Stimulated activated CD8-positive, alpha-beta memory T cell treated with anti-CD3 and anti-CD28 coated beads, Interleukin-15, amount 100 ng/mL, for 48 hours (primary cell): Measurements from ENCODE around the gene LAGE3.

Source experiments
- DNase-seq, 2 donors: peaks; one replicate each; pipeline ENCODE4 v3.0.0-alpha.2; 2020; ENCODE audit warnings: low read depth in 2 of 2

LAGE3 gene

DNA sequence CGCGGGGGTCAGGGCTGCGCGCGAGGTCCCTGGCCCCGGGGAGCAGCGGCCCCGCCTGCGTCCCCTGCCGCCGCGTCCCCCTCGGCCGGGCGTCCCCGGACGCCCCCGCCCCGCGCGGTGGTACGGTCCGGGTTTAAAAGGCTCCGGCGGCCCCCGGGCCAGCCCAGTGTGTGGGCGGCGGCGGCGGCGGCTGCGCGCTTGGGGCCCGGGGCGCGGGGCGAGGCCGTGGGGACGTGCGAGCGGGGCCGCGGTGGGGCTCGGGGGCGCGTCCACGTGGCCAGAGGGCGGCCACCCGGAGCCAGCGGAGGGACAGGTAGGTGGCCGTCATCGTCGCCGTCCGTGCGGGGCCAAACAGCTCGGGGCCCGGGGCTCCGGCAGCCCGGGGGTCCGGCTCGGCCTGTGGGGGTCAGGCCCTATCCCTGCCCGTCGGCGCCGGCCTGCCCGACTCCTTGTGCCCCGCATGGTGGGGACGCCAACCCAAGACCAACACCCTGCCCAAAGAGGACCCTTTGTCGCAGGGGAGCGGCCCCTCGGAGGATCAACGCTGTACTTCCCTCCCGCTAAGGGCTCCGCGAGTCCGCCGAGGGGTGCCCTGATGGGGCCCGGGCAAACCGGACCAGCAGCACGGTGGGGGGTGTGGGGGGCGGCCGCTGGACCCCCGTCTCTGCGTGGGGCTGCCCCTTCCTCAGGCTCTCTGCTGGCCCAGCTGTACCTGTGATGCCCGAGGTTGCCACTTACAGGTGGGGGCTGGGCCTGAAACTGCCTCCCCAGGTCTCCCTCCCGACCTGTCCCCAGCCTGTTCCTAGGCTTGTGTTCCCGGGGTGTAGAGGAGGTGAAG is 20.7 kb downstream of the LAGE3 start, which contains the start of gene PLXNA3:
Gene PLXNA3 (plus strand): TSS at position 166 of the 838 bp plus-strand sequence. CDS start 1,903 bp downstream, outside the sequence.
- peak; percentile 37 to 39 for DNase-seq

DNA sequence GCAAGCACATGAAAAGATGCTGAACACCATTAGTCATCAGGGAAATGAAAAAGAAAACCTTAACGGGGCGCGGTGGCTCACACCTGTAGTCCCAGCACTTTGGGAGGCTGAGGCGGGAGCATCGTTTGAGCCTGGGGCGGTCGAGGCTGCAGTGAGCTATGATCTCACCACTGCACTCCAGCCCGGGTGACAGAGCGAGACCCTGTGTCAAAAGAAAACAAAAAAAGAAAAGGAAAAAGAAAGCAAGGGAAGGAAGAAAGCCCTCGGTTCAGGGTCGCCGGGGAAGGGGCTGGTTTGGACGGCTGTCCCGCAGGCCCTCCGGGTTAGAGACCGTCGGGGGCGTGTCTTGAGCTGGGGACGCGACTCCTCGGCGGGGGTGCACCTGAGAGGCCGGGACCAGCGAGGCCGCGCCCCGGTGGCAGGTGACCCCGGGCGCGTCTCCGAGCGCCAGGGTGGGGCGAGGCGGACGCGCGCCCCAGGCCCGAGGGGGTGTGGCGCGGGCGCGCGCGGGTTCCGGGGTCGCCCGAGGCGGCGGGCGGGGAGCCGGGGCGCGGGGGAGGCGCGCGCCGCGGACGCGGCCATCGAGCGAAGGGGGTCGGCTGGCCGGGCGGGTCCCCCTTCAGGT is 21.5 kb downstream of the LAGE3 start:
- peak in 1 of 2 donors; percentile 42 for DNase-seq

DNA sequence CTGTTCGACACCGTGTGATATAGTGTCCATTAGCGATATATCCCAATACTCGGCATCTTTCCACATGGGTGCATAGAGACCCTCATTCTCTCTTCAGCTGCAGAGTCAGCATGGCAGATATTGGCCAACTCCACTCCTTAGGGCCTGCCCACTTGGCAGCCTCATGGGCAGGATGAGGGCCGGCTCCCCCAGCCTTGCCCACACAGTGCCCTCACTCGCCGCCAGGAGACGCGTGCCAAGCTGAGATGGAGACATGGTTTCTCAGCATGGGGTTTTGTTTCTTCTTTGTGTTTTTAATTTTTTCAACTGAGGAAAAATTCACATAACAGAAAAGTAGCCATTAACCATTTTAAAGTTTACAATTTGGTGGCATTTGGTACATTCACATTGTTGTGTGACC is 26.3 kb downstream of the LAGE3 start:
- DNase-seq = no peak

DNA sequence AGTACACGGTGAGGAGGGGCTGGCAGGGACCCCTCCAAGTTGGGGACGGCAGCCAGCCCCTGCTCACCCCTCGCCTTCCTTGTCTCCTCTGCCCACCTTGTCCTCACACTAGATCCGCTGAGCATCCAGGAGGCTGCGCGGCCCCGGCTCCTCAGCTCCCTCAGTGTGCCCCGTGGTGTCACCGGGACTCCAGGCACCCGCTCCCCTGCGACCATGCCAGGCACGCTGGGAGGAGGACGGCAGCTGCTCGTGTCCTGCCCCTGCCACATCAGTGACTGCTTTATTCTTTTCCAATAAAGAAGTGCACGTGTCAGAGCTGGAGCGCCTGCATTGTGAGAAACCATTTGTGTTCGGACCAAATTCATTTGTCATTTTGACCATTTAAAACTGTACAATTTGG is 28.8 kb downstream of the LAGE3 start:
- DNase-seq = no peak

DNA sequence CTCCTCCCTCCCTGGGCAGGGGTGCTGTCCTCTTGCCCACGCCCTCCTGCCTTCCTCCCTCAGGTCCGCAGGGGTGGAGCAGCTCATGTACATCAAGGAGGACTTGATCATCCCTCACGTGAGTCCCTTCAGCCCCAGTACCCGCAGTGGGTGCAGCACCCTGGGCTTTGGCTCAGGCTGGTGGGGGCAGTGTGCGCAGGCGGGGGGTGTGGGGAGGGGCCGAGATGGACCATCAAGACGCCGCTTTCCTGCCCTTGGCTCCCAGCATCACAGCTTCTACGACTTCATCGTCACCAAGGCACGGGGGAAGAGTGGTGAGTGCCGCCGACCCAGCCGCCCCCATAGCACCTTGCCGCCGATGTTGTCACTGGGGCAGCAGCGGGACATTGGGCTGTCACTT is 29.5 kb downstream of the LAGE3 start:
- DNase-seq = no peak

DNA sequence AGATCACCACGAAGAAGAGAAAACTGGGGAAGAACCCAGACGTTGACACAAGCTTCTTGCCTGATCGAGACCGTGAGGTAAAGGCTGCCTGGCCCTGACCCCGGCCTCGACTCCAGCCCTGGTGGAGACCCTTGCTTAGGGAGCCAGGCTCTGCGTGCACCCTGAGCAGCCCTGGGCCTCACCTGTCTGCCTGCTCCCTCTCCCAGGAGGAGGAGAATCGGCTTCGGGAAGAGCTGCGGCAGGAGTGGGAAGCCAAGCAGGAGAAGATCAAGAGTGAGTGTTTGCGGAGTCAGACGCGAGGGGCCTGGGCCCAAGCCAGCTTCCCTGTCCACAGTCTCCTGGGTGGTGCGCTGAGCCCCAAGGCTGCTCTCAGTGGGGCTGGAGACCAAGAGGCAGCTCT is 30.6 kb downstream of the LAGE3 start:
- no peak for DNase-seq

DNA sequence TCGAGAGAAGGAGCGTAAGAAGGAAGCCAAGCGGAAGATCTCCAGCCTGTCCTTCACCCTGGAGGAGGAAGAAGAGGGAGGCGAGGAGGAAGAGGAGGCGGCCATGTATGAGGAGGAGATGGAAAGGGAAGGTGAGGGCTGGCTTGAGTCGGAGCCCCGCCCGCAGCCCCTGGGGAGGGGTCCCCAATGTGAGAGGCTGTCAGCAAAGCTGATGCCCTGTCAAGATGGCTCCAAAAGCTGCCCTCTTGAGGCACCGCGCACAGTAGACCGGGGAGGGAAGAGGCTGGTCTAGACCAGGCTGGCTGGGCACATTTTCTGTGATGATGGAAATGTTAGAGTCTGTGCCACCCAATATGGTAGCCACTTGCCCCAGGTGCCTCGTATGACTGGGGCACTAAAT is 32.7 kb downstream of the LAGE3 start:
- DNase-seq = no peak

DNA sequence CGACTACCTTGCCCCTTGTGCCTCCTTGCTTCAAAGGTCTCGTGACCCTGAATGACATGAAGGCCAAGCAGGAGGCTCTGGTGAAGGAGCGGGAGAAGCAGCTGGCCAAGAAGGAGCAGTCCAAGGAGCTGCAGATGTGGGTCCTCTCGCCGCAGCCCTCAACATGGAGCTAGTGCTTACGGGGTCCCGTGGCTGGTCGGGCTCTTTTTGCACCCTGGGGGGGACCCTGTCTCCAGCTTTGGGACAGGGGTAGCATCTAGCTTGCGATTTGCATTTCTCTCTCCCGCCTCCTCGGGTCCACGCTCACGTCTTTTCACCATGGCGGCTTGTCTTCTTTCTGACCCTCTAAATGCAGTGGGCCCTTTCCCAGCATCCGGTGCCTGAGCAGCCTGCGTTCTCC is 33.3 kb downstream of the LAGE3 start:
- DNase-seq = no peak

DNA sequence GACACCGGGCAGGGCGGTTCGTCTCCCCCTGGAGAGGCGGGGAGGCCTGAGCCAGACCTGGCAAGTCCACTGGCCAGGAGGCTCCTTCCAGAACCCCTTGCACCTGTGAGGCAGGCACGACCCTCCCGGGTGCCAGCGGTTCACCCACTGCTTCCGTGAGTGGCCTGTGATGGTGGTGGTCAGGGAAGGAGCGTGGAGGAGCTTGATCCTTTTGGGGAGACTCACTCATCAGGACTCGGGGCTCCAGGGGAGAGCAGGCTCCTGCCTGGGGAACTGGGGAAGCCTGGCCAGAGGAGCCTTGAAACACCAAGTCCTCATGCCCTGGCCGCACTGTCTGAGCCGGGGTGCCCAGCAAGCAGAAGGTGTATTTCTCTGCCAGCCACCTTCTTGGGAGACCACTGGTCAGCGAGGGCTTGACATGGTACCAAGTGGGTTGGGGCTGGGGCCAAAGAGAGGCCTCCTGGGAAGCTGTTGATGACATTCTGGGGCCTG is 34.3 kb downstream of the LAGE3 start:
- DNase-seq = no peak

DNA sequence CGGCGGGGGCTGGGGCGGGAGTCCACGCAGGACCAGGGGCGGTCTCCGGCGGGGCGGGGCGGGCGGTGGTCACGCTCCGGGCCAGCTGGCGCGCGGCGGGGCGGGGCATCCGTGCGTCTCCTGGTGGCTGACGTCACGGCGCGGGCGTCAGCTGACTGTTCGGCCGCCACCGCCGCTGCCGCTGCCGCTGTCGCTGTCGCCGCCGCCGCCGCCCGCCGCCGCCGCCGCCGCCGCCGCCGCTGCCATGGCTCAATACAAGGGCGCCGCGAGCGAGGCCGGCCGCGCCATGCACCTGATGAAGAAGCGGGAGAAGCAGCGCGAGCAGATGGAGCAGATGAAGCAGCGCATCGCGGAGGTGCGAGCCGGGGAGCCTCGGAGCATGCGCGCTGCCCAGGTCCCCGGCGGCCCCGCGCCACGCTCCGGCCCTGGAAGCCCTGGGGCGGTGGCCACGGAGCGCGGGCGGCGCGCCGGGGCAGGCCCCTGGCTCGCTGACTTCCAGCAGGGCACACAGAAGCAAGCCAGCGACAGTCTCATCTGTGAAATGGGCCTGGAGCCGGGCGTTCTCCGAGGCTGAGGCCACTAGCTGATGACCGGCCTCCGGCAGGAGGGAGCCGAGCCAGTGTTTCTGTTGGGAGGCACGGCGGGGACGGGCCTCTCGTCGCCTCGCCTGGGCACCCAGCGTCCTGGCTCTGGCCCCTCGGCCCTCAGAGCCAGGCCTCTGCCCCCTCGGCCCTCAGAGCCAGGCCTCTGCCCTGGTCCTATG is 34.9 kb downstream of the LAGE3 start, which contains the start of gene FAM50A:
Gene FAM50A (plus strand): TSS at position 150 of the 763 bp plus-strand sequence. CDS start 95 bp downstream, at position 245.
- DNase-seq = peak; percentile 56 to 66

DNA sequence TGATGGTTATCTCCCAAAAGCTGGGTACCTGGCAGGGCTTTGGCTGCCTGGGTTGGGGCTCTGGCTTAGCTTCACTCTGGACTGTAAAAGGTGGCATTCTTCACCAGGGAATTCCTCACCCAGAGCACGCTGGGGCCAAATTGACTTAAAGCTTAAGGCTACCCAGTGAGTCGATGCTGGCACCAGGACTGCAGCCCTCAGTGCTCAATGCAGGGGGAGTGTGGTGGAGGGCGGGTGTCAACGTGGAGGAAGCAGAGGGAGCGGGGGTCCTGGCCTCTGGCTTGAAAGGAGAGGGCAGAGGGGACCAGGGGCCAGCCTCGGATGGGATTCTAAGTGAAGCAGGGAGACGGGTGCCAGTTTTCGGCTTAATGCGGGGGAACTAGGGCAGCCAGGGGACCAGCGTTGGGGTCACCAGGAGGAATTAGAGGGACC is 35.6 kb downstream of the LAGE3 start:
- no peak for DNase-seq

DNA sequence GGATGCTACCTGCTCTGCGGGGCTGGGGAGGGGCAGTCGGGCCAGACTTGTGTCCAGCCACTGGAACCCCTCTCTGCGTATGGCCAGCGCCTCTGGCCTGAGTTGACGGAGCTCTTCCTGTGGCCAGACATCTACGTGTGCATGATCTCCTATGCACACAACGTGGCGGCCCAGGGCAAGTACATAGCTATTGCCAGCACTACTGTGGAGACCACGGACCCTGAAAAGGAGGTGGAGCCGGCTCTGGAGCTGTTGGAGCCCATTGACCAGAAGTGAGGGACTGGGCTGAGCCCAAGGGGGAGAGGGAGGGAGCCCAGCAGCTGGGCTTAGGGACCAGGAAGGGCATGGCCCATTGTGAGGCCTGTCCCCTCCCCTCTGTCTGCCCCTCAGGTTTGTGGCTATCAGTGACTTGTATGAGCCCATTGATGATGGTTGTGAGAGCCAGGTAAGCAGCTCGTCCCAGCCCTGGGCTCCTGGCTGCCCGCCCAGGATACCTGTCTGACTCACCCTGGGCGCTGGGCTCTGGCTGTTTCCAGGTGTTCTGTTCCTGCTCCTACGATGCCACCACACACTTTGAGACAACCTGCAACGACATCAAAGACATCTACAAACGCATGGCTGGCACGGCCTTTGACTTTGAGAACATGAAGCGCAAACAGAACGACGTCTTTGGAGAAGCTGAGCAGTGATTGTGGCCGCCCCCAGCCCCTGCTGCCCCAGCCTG is 36.9 kb downstream of the LAGE3 start:
- no peak for DNase-seq

DNA sequence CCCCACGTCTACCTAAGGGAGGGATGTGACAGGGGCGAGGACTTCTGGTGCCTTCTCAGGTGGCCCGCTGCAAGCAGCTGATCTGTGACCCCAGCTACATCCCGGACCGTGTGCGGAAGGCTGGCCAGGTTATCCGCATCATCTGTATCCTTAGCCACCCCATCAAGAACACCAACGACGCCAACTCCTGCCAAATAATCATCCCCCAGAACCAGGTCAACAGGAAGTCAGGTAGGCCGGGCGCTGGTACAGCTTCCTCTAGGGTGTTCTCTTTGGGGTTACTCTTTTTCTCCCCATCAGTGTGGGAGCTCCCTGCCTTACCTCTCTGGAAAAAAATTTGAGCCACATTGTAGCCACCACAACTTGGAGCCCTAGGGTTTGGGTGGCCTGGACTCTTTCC is 37.5 kb downstream of the LAGE3 start:
- no peak for DNase-seq

DNA sequence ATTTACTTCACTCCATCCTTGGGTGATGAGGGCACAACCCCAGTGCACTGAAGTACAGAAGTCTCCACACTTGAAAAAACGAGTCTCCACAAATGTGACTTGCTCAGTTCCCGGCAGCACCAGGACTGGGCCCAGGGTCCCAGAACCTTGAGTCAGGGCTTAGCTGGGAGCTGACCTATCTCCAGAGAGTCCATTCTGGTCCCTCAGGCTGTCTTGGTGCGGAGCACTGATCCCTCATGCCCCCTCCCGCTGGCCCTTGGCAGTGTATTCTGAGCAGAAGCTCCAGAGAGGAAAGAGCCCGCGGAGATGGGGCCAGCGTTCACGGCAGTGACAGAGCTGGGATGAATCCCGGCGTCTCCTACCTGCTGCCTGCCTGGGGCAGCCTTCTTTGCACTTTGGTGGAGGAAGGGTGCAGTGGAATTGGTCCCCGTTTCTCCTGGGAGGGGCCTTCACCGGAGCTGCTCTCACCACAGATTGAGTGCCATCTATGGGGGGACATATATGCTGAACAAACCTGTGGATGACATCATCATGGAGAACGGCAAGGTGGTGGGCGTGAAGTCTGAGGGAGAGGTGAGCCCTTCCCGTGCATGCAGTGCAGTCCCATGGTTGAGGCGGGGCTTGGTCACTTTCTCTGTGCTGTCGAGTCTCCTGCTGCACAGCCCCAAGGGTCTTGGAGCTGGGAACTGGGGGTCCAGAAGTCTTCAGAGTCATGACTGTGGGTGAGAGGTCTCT is 38.3 kb downstream of the LAGE3 start:
- no peak for DNase-seq

DNA sequence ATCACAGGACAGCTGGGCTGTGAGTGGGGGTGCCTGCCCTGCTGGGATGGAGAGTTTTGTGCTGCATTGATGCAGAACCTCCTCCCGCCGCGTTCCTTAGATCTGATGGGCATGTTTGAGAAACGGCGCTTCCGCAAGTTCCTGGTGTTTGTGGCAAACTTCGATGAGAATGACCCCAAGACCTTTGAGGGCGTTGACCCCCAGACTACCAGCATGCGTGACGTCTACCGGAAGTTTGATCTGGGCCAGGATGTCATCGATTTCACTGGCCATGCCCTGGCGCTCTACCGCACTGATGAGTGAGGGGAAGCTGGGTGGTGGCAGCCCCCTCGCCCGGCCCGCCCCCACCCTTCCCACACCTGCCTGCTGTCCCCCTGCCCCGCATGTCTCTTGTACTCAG is 39.2 kb downstream of the LAGE3 start:
- no peak for DNase-seq

DNA sequence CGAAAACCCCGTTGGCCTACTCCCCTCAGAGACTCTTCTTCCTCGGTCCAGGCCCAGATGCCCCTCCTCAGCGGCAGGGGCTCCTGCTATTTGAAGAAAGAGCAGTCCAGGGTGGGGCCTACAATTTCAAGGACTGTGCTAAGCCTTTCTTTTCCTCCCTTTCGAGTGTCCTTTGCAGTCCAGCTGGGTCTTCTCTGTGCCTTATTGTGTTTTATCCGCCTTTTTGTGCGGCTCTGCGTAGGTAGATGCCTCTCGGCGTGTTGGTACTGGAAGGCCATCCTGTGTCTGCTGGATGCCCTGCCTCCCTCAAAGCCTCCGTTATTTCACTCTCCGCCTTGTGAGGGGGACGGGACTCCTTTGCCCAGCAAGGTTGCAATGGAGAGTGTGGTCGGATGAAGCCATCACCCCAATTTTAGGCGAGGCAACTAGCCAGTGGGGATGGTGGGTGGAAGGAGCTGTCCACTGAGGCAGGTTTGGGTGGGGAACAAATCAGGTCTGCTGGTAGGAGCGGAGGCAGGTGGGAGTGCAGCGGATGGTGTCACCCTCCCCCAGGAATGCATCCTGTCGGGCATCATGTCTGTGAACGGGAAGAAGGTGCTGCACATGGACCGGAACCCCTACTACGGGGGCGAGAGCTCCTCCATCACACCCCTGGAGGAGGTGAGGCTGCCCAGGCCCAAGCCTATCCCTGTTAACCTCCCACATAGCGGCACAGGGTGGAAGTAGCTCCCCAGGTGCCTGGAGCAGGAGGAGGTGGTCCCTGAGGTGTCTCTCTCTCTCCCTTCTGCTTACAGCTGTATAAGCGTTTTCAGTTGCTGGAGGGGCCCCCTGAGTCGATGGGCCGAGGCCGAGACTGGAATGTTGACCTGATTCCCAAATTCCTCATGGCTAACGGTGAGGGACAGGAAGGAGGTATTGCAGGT is 40.8 kb downstream of the LAGE3 start:
- DNase-seq = no peak

DNA sequence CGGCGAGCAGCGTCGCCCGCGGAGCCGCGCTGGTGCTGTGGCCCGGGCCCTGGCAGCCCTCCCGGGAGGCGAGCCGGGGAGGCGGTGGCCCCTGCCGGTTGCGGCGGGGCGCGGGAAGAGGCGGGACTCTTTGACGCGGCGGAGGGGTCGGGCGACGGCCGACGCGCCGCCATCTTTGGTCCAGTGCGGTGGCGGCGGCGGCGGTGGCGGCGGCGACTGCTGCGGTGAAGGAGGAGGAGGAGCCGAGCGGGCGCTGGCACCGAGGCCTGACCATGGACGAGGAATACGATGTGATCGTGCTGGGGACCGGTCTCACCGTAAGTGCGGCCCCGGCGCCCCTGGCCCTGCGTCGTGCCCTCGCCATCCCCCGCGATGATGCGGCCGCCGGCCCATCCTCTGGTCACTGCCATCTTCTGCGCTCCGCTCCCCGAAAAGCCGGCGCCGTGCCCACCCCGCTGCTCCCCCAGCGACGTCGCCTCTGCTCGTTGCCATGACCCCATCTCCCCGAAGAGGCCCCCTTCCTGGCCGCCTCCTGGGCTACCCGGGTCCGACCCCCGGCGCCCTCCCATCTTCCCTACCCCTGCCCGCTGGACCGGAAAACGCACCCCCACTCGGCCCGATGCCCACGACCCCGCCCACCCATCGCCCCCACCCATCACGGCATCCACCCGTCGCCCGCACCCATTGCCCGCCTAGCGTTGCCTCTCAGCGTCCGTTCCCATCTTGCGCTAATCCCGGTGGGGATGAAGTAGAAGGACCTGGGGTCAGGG is 41.9 kb downstream of the LAGE3 start, which contains the start of gene GDI1:
Gene GDI1 (plus strand): TSS at position 172 of the 770 bp plus-strand sequence. CDS start 101 bp downstream, at position 273.
- no peak for DNase-seq

DNA sequence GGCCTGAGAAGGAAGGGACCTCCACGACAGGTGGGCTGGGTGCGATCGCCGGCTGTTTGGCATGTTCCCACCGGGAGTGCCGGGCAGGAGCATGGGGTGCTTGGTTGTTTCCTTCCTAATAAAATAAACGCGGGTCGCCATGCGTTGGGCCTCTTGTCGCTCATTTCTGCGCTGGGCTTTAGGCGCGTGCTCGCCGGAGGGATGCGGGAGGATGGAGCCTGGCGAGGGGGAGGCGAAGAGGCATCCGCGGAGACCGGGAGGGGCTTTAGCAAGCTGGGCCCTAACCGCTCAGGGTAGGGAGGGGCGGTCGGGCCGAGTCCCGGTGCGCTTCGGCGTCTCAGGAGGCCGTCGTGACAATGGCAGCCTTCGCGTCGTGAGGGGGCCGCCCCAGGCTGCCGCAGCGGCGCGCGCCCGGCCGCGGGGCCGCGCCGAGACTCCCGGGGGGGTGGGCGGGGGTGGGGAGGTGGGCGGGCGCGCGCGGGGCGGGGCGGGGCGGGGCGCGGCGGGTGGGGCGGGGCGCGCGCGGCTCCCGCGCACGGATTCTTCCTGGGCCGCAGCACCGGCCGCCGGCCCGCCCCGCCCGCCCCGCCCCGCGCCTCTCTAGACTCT is 42.6 kb downstream of the LAGE3 start:
- DNase-seq = no peak
